Nephron (organoid): Measurements from ENCODE around the gene DLX1.

ENCODE experiments used
- H3K27ac Mint-ChIP-seq, 3 experiments: 2 replicates each; pipeline ENCODE4 v1.8.0; 2020; ENCODE audit warnings: mixed read lengths in 3 of 3, mild to moderate bottlenecking in 2 of 3, moderate library complexity in 1 of 3
- H3K27me3 Mint-ChIP-seq: 2 replicates; pipeline ENCODE4 v1.8.0; 2021; ENCODE audit warnings: low read depth, mild to moderate bottlenecking, moderate library complexity, mixed read lengths
- H3K36me3 Mint-ChIP-seq: 2 replicates; pipeline ENCODE4 v1.8.0; 2020; ENCODE audit warnings: low read depth, mixed read lengths
- H3K4me1 Mint-ChIP-seq: 2 replicates; pipeline ENCODE4 v1.8.0; 2020; ENCODE audit warnings: mixed read lengths
- H3K4me3 Mint-ChIP-seq, 3 experiments: 2 replicates each; pipeline ENCODE4 v1.8.0; 2020; ENCODE audit warnings: mild to moderate bottlenecking in 3 of 3, mixed read lengths in 3 of 3, moderate library complexity in 2 of 3
- H3K9me3 Mint-ChIP-seq: 2 replicates; pipeline ENCODE4 v1.8.0; 2020; ENCODE audit warnings: mixed read lengths
- CTCF ChIP-seq, 3 experiments: fragments of 200-600 bp; sonication (generic); IDR thresholded peaks; one replicate each; pipeline ENCODE4 v1.5.0; 2021; ENCODE audit warnings: antibody characterized with exemption in 3 of 3; ENCODE audit not compliant: unreplicated experiment in 3 of 3

DLX1 gene

GRCh38 chr2:172072303-172072702 is 13.0 kb upstream of the DLX1 start:
- no peak overlapping the region for H3K4me3 Mint-ChIP-seq
- no peak overlapping the region for H3K27ac Mint-ChIP-seq
- no peaks in the 10 kb centered on the region for H3K36me3 Mint-ChIP-seq
- peaks cover 32% of the 10 kb centered on the region for H3K27me3 Mint-ChIP-seq
- no peaks in the 10 kb centered on the region for H3K4me1 Mint-ChIP-seq
- no peaks in the 10 kb centered on the region for H3K9me3 Mint-ChIP-seq
- TF ChIP-seq CTCF (IDR thresholded peaks at IDR 0.05; ENCODE audit: unreplicated experiment in 3 of 3) = no peak

GRCh38 chr2:172072706-172073105 is 12.6 kb upstream of the DLX1 start:
- Mint-ChIP-seq H3K27me3 (peaks cover 37% of the 10 kb centered on the region), H3K4me1 (no peaks in the 10 kb centered on the region)
- no peak for TF ChIP-seq CTCF (IDR thresholded peaks at IDR 0.05; ENCODE audit: unreplicated experiment in 3 of 3)

GRCh38 chr2:172073518-172073917 is 11.8 kb upstream of the DLX1 start:
- Mint-ChIP-seq H3K27me3 (peaks cover 45% of the 10 kb centered on the region), H3K9me3 (no peaks in the 10 kb centered on the region), H3K36me3 (no peaks in the 10 kb centered on the region), H3K4me3 (no peak overlapping the region), H3K4me1 (no peaks in the 10 kb centered on the region), H3K27ac (no peak overlapping the region)
- TF ChIP-seq CTCF (IDR thresholded peaks at IDR 0.05; ENCODE audit: unreplicated experiment in 3 of 3) = no peak

More at GRCh38 chr2:172072706-172073105, 12.6 kb upstream of the DLX1 start:
- no peak overlapping the region for H3K27ac Mint-ChIP-seq
- no peaks in the 10 kb centered on the region for H3K9me3 Mint-ChIP-seq
- no peaks in the 10 kb centered on the region for H3K36me3 Mint-ChIP-seq
- H3K4me3 Mint-ChIP-seq = no peak overlapping the region

- no peak for TF ChIP-seq CTCF (IDR thresholded peaks at IDR 0.05; ENCODE audit: unreplicated experiment in 3 of 3)
- H3K4me3 Mint-ChIP-seq = no peak overlapping the region
- peaks cover 52% of the 10 kb centered on the region for H3K27me3 Mint-ChIP-seq
- no peak overlapping the region for H3K27ac Mint-ChIP-seq
- peaks cover 2% of the 10 kb centered on the region for H3K9me3 Mint-ChIP-seq
- H3K4me1 Mint-ChIP-seq = no peaks in the 10 kb centered on the region
- H3K36me3 Mint-ChIP-seq = no peaks in the 10 kb centered on the region
Observed at GRCh38 chr2:172074254-172074653, 11.1 kb upstream of the DLX1 start.

GRCh38 chr2:172079416-172079815 is 5.9 kb upstream of the DLX1 start:
- Mint-ChIP-seq H3K27me3 (peaks cover 96% of the 10 kb centered on the region), H3K9me3 (peaks cover 7% of the 10 kb centered on the region), H3K4me3 (no peak overlapping the region), H3K27ac (no peak overlapping the region), H3K36me3 (no peaks in the 10 kb centered on the region), H3K4me1 (peaks cover 21% of the 10 kb centered on the region)
- TF ChIP-seq CTCF (IDR thresholded peaks at IDR 0.05; ENCODE audit: unreplicated experiment in 3 of 3) = no peak

GRCh38 chr2:172079838-172080640 is 5.3 kb upstream of the DLX1 start:
- no peak for TF ChIP-seq CTCF (IDR thresholded peaks at IDR 0.05; ENCODE audit: unreplicated experiment in 3 of 3)
- H3K27me3 Mint-ChIP-seq = peaks cover 100% of the 10 kb centered on the region
- no peak overlapping the region for H3K27ac Mint-ChIP-seq
- H3K9me3 Mint-ChIP-seq = peaks cover 7% of the 10 kb centered on the region
- no peaks in the 10 kb centered on the region for H3K36me3 Mint-ChIP-seq
- peaks cover 21% of the 10 kb centered on the region for H3K4me1 Mint-ChIP-seq
- H3K4me3 Mint-ChIP-seq = peak overlapping the region in 2 of 3 experiments; percentile 5 to 19
